Naive thymus-derived CD4-positive, alpha-beta T cell (primary cell): ENCODE measurements around the gene ZDHHC5. TPM values are rescaled to one million over a fixed set of nuclear protein-coding genes. Genes with fewer than 3 reads are reported as not detected.
A peak's percentile ranks its signal among the peaks of the same experiment; 100 is the strongest.

Source experiments
- ATAC-seq: fragments of 150-1000 bp; cut with Tn5 transposase; 2 replicates; pipeline ENCODE4 v1.10.0; 2021; ENCODE audit warnings: mild to moderate bottlenecking, moderate library complexity
- CTCF ChIA-PET: fragments of 350-600 bp; sonication (Branson Sonifier 250); formaldehyde crosslinking; loops from one replicate; lab custom pipeline; 2021; ENCODE audit warnings: antibody characterized with exemption; lab: Charles Lee
- POLR2A ChIA-PET: fragments of 350-600 bp; sonication (Branson Sonifier 250); formaldehyde crosslinking; loops from one replicate; lab custom pipeline; 2021; ENCODE audit warnings: antibody characterized with exemption, inconsistent platforms; lab: Charles Lee
- DNase-seq, 9 donors: peaks; one replicate each; pipeline versions ENCODE4 v3.0.0 to v3.0.0-alpha.2; 2020 to 2022; ENCODE audit warnings: mixed read lengths in 1 of 9
- H3K27ac ChIP-seq: one replicate; pipeline ENCODE4 v1.7.0; 2013; ENCODE audit warnings: mild to moderate bottlenecking, low read depth, low read length, moderate library complexity
- H3K27me3 ChIP-seq, 2 donors: one replicate each; pipeline ENCODE4 v1.7.0; 2013; ENCODE audit warnings: low read length in 2 of 2, mild to moderate bottlenecking in 2 of 2, moderate library complexity in 2 of 2; ENCODE audit not compliant: control insufficient read depth in 2 of 2, insufficient read depth in 2 of 2
- H3K36me3 ChIP-seq, 3 experiments: 1 replicate in 2 of 3; 2 replicates in 1 of 3; pipeline ENCODE4 v1.7.0; 2013; ENCODE audit warnings: low read length in 3 of 3, mild to moderate bottlenecking in 3 of 3, moderate library complexity in 1 of 3; ENCODE audit not compliant: insufficient read depth in 3 of 3, control insufficient read depth in 2 of 3
- H3K4me1 ChIP-seq, 2 donors: one replicate each; pipeline ENCODE4 v1.7.0; 2013; ENCODE audit warnings: low read length in 2 of 2, mild to moderate bottlenecking in 2 of 2, moderate library complexity in 1 of 2; ENCODE audit not compliant: control insufficient read depth in 2 of 2, insufficient read depth in 2 of 2
- H3K4me3 ChIP-seq: 2 replicates; pipeline ENCODE4 v1.7.0; 2013; ENCODE audit warnings: mild to moderate bottlenecking, low read length
- H3K9me3 ChIP-seq, 3 experiments: 1 replicate in 2 of 3; 2 replicates in 1 of 3; pipeline ENCODE4 v1.7.0; 2013; ENCODE audit warnings: low read length in 3 of 3; ENCODE audit not compliant: control insufficient read depth in 2 of 3
- H3K27ac Mint-ChIP-seq, 9 donors: one replicate each; pipeline ENCODE4 v1.8.0; 2020 to 2022; ENCODE audit warnings: mixed read lengths in 9 of 9, mild to moderate bottlenecking in 8 of 9, moderate library complexity in 5 of 9, inconsistent platforms in 2 of 9
- H3K27me3 Mint-ChIP-seq, 5 donors: one replicate each; pipeline ENCODE4 v1.8.0; 2021 to 2022; ENCODE audit warnings: mixed read lengths in 5 of 5, mild to moderate bottlenecking in 1 of 5
- H3K36me3 Mint-ChIP-seq, 5 donors: one replicate each; pipeline ENCODE4 v1.8.0; 2020 to 2022; ENCODE audit warnings: mixed read lengths in 5 of 5, mild to moderate bottlenecking in 3 of 5, inconsistent platforms in 1 of 5
- H3K4me1 Mint-ChIP-seq, 7 donors: one replicate each; pipeline ENCODE4 v1.8.0; 2020 to 2022; ENCODE audit warnings: mixed read lengths in 7 of 7, mild to moderate bottlenecking in 3 of 7, inconsistent platforms in 1 of 7
- H3K4me3 Mint-ChIP-seq, 10 donors: one replicate each; pipeline ENCODE4 v1.8.0; 2020 to 2022; ENCODE audit warnings: mild to moderate bottlenecking in 10 of 10, mixed read lengths in 10 of 10, moderate library complexity in 6 of 10, inconsistent platforms in 2 of 10
- H3K9me3 Mint-ChIP-seq, 11 donors: one replicate each; pipeline ENCODE4 v1.8.0; 2020 to 2022; ENCODE audit warnings: mixed read lengths in 11 of 11, mild to moderate bottlenecking in 4 of 11, inconsistent platforms in 1 of 11, moderate library complexity in 1 of 11
- intact Hi-C, 2 donors: fragments of 100-400 bp; cut with micrococcal nuclease; formaldehyde crosslinking; loops; one replicate each; pipeline ENCODE4 v1.15.1; 2023
- polyA plus RNA-seq, 2 donors: library from polyadenylated mRNA; unstranded; fragments of 300-500 nt; fragmentation: Illumina TruSeq; gene quantifications; one replicate each; pipeline ENCODE4 v1.2.3, GENCODE V29; 2021
- total RNA-seq, 6 experiments: library from RNA in 5 of 6; stranded (reverse) in 5 of 6; gene quantifications; 1 replicate in 5 of 6; 2 replicates in 1 of 6; pipeline ENCODE4 v1.2.3 and lab custom pipeline; 2021 to 2026

Gene ZDHHC5
- total and polyA plus RNA-seq, 7 experiments from 2014 or later: 26.9 to 82.2 (median 52.2) TPM

DNA sequence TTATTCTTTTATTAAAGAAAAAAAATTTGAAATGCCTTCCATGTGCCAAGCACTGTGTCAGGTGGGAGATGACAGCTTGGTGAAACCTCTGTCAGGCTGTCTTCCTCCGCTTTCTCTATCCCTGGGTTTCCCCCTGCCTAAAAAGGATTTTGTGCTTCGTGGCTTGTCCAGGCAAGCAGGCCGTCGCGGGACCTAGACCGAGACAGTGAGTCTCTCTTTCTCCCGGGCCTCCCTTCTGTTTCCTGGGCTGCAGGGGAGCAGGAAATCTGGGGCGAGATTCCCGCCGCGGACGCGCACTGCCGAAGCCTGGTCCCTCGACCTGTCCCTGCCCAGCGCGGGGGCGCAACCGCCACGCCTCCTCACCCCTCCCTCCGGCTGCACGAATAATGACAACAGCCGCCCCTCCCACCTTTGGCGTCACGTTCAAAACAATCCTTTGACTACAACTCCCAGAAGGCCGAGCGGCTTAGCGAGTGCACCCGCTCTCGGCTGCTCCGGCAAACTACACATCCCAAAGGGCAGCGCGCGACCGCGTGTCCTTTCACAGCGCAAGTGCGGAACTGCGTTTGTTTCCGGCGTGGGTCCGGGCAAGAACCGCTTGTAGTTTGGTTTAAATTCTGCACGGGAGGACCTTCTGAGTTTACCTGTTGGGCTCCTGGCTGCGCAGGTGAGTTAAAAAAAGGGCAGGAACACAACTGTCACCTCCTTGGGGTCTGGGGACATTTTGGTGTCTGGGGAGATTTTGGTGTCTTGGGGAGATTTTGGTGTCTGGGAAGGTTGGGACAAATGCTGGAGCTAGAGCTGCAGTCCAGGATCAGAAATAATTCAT, 10.5 kb upstream of the ZDHHC5 start, which contains the start of gene CLP1:
Gene CLP1 (plus strand): TSS at position 569 of the 829 bp plus-strand sequence. CDS start 1,715 bp downstream, outside the sequence.
- Mint-ChIP-seq H3K36me3 (peaks cover 4 to 22% (median 11%) of the 10 kb centered on the region in 5 donors), H3K4me1 (peaks cover 8 to 45% (median 36%) of the 10 kb centered on the region in 7 donors), H3K27me3 (no peaks in the 10 kb centered on the region), H3K9me3 (no peaks in the 10 kb centered on the region), H3K4me3 (peak within 1 kb of the TSS; percentile 89 to 100 (median 94)), H3K27ac (peak within 1 kb of the TSS; percentile 88 to 98 (median 94))
- Histone ChIP-seq H3K36me3 (peaks cover 16 to 32% (median 21%) of the 10 kb centered on the region in 3 experiments), H3K4me1 (peaks cover 4 to 10% of the 10 kb centered on the region in 2 donors), H3K27me3 (no peaks in the 10 kb centered on the region), H3K9me3 (no peaks in the 10 kb centered on the region), H3K27ac (peak within 1 kb of the TSS; percentile 92), H3K4me3 (peak within 1 kb of the TSS; percentile 64)
- POLR2A ChIA-PET: interaction anchor here (0.8 to 2.0 kb wide), 8 partner anchors 10 to 175 kb away, joined by 3 to 13 read pairs (median 4); partner anchors contain the start of genes MED19, TMX2 and UBE2L6
- CTCF ChIA-PET: interaction anchor here (0.8 to 1.4 kb wide), 2 partner anchors 9 to 14 kb away, joined by 3 to 4 read pairs; no protein-coding TSS in a partner anchor
- intact Hi-C loops: loop anchor here (1.0 to 5.0 kb wide), 17 partner anchors 8 to 1893 kb away; partner anchors contain the start of genes MED19 (in 2 of the 2), SELENOH (in 2 of the 2), SSRP1 (in 2 of the 2) and TIMM10 (in 2 of the 2)
- DNase-seq (peak; percentile 87 to 99 (median 98)), ATAC-seq (peak; percentile 99)

DNA sequence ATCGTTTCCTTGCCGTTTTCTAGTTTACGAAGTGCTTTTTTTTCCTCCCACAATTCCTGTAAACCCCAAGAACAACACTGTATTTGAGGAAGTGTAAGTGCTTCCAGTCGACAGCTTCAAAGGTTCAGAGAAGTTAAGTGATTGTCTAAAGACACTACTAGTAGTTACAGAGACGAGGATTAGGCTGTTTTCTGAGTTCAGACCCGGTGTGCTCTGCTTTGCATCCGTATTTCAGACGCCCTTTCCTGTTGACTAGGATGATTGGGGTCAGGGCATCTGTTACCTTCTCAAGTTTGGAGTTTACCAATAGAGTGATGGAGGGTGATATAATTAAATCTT, 9.9 kb upstream of the ZDHHC5 start:
- Histone ChIP-seq H3K9me3 (no peaks in the 10 kb centered on the region), H3K4me3 (peak overlapping the region; percentile 64), H3K27me3 (no peaks in the 10 kb centered on the region), H3K4me1 (peaks cover 4 to 10% of the 10 kb centered on the region in 2 donors), H3K27ac (peak overlapping the region; percentile 92), H3K36me3 (peaks cover 16 to 37% (median 22%) of the 10 kb centered on the region in 3 experiments)
- no peak for ATAC-seq
- peak in 1 of 9 donors; percentile 16 for DNase-seq
- intact Hi-C loops: loop anchor here in 1 of 2 donors (5.0 kb wide), 1 partner anchor 231 kb away; the partner anchor contains the start of gene SLC43A3
- peaks cover 8 to 47% (median 42%) of the 10 kb centered on the region in 7 donors for H3K4me1 Mint-ChIP-seq
- no peaks in the 10 kb centered on the region for H3K9me3 Mint-ChIP-seq
- H3K27ac Mint-ChIP-seq: peak overlapping the region; percentile 88 to 98 (median 94)
- CTCF ChIA-PET: interaction anchor here (1.4 kb wide), 1 partner anchor 9 kb away, joined by 4 read pairs; no protein-coding TSS in a partner anchor
- H3K36me3 Mint-ChIP-seq: peaks cover 9 to 26% (median 15%) of the 10 kb centered on the region in 5 donors
- no peaks in the 10 kb centered on the region for H3K27me3 Mint-ChIP-seq
- POLR2A ChIA-PET: interaction anchor here (0.7 to 2.0 kb wide), 4 partner anchors 9 to 929 kb away, joined by 3 to 13 read pairs (median 4); no protein-coding TSS in a partner anchor
- H3K4me3 Mint-ChIP-seq: peak overlapping the region; percentile 89 to 100 (median 94)

DNA sequence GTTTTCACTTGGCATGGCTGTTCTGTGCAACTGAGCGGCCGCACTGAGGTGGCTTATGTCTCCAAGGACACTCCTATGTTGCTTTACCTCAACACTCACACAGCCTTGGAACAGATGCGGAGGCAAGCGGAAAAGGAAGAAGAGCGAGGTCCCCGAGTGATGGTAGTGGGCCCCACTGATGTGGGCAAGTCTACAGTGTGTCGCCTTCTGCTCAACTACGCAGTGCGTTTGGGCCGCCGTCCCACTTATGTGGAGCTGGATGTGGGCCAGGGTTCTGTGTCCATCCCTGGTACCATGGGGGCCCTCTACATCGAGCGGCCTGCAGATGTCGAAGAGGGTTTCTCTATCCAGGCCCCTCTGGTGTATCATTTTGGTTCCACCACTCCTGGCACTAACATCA, 8.2 kb upstream of the ZDHHC5 start:
- no peaks in the 10 kb centered on the region for H3K9me3 ChIP-seq
- H3K9me3 Mint-ChIP-seq: no peaks in the 10 kb centered on the region
- ChIA-PET POLR2A (interaction anchor here (1.2 kb wide), 1 partner anchor 82 kb away, joined by 3 read pairs; the partner anchor contains the start of gene SELENOH), CTCF (interaction anchor here (1.0 kb wide), 2 partner anchors 10 to 92 kb away, joined by 3 to 4 read pairs; partner anchors contain the start of gene UBE2L6)
- DNase-seq: no peak
- no peak overlapping the region for H3K27ac ChIP-seq
- intact Hi-C loops: loop anchor here (5.0 kb wide), 2 partner anchors 232 to 628 kb away; partner anchors contain the start of gene SLC43A3 (in 1 of the 2)
- H3K27ac Mint-ChIP-seq: peak overlapping the region in 1 of 9 donors; percentile 43
- H3K4me3 Mint-ChIP-seq: peak overlapping the region in 3 of 10 donors; percentile 17 to 33 (median 27)
- peaks cover 9 to 26% (median 15%) of the 10 kb centered on the region in 5 donors for H3K36me3 Mint-ChIP-seq
- peaks cover 4 to 10% of the 10 kb centered on the region in 2 donors for H3K4me1 ChIP-seq
- H3K27me3 ChIP-seq: no peaks in the 10 kb centered on the region
- no peak overlapping the region for H3K4me3 ChIP-seq
- H3K36me3 ChIP-seq: peaks cover 16 to 38% (median 22%) of the 10 kb centered on the region in 3 experiments
- ATAC-seq: no peak
- H3K4me1 Mint-ChIP-seq: peaks cover 10 to 45% (median 43%) of the 10 kb centered on the region in 7 donors
- no peaks in the 10 kb centered on the region for H3K27me3 Mint-ChIP-seq

DNA sequence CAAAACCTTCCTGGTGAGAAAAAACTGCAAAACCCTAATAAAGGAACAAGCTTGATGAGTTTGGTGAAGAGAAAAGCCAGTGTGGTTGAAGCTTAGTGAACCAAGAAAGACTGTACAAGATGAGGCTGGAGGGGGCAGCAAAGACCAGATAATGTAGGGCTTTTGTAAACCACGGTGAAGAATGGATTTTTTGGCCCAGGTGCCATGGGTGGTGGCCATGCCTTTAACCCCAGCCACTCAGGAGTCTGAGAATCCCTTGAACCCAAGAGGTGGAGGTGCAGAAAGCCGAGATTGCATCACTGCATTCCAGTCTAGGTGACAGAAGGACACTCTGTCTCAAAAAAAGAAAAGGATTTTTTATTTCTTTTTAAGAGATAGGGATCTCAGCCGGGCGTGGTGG, 5.0 kb upstream of the ZDHHC5 start:
- Histone ChIP-seq H3K27ac (no peak overlapping the region), H3K27me3 (no peaks in the 10 kb centered on the region), H3K4me3 (no peak overlapping the region), H3K4me1 (peaks cover 6 to 11% of the 10 kb centered on the region in 2 donors), H3K9me3 (no peaks in the 10 kb centered on the region), H3K36me3 (peaks cover 16 to 38% (median 22%) of the 10 kb centered on the region in 3 experiments)
- ChIA-PET CTCF (interaction anchor here (0.6 to 1.0 kb wide), 3 partner anchors 62 to 132 kb away, joined by 3 to 5 read pairs (median 3); partner anchors contain the start of gene TIMM10), POLR2A (interaction anchor here (0.6 to 1.7 kb wide), 3 partner anchors 13 to 327 kb away, joined by 3 to 4 read pairs (median 3); partner anchors contain the start of genes SSRP1 and YPEL4)
- no peak for ATAC-seq
- Mint-ChIP-seq H3K4me3 (no peak overlapping the region), H3K36me3 (peaks cover 9 to 26% (median 15%) of the 10 kb centered on the region in 5 donors), H3K9me3 (peaks cover 0 to 13% (median 0%) of the 10 kb centered on the region in 11 donors), H3K27me3 (no peaks in the 10 kb centered on the region), H3K27ac (peak overlapping the region in 1 of 9 donors; percentile 28), H3K4me1 (peaks cover 15 to 54% (median 41%) of the 10 kb centered on the region in 7 donors)
- intact Hi-C loops: loop anchor here in 1 of 2 donors (5.0 kb wide), 1 partner anchor 624 kb away; no protein-coding TSS in a partner anchor
- DNase-seq: no peak

DNA sequence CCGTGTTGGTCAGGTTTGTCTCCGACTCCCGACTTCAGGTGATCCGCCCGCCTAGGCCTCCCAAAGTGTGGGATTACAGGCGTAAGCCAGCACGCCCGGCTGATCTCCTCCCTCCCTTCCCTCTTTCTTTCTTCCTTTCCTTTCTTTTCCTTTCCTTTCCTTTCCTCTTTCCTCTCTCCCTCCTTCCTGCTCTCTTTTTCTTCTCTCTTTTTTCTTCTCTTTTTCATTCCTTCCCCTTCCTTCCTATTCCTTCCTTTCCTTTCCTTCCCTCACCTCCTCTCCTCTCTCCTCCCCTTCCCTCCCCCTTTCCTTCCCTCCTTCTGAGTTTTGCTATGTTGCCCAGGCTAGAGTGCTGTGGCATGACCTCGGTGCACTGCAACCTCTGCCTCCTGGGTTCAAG, 3.9 kb upstream of the ZDHHC5 start:
- ChIA-PET POLR2A (no interaction called here), CTCF (interaction anchor here (1.1 kb wide), 1 partner anchor 137 kb away, joined by 3 read pairs; no protein-coding TSS in a partner anchor)
- H3K27me3 ChIP-seq: no peaks in the 10 kb centered on the region
- H3K4me3 ChIP-seq: no peak overlapping the region
- H3K4me1 Mint-ChIP-seq: peaks cover 14 to 47% (median 36%) of the 10 kb centered on the region in 7 donors
- intact Hi-C loops: loop anchor here in 1 of 2 donors (5.0 kb wide), 1 partner anchor 623 kb away; no protein-coding TSS in a partner anchor
- no peaks in the 10 kb centered on the region for H3K27me3 Mint-ChIP-seq
- DNase-seq (no peak), ATAC-seq (no peak)
- H3K27ac Mint-ChIP-seq: no peak overlapping the region
- peaks cover 9 to 26% (median 15%) of the 10 kb centered on the region in 5 donors for H3K36me3 Mint-ChIP-seq
- no peak overlapping the region for H3K27ac ChIP-seq
- H3K4me1 ChIP-seq: peaks cover 1 to 7% of the 10 kb centered on the region in 2 donors
- H3K9me3 Mint-ChIP-seq: peaks cover 0 to 13% (median 0%) of the 10 kb centered on the region in 11 donors
- no peak overlapping the region for H3K4me3 Mint-ChIP-seq
- peaks cover 16 to 42% (median 22%) of the 10 kb centered on the region in 3 experiments for H3K36me3 ChIP-seq
- H3K9me3 ChIP-seq: no peaks in the 10 kb centered on the region
